Cardiac muscle cell (in vitro differentiated cells and primary cell): ENCODE measurements around the gene TMEM266. TPM values are rescaled to one million over a fixed set of nuclear protein-coding genes. Genes with fewer than 3 reads are reported as not detected.

Experiments used
- DNase-seq, 2 donors: peaks; one replicate each; pipeline versions ENCODE4 v3.0.0 to v3.0.0-alpha.2; 2010 to 2017; ENCODE audit warnings: low read depth in 1 of 2, low spot score in 1 of 2
- H3K27ac ChIP-seq: fragments of 200-600 bp; sonication (generic); 2 replicates; pipeline ENCODE4 v1.5.1; 2016
- H3K27me3 ChIP-seq: fragments of 200-600 bp; sonication (generic); 2 replicates; pipeline ENCODE4 v1.6.0; 2016; ENCODE audit warnings: control low read depth
- H3K36me3 ChIP-seq: fragments of 200-600 bp; sonication (generic); 2 replicates; pipeline ENCODE4 v1.5.1; 2016; ENCODE audit warnings: control low read depth
- H3K4me1 ChIP-seq: fragments of 200-600 bp; sonication (generic); 2 replicates; pipeline ENCODE4 v1.8.1; 2017; ENCODE audit warnings: low read depth, mild to moderate bottlenecking, mixed run types
- H3K4me3 ChIP-seq: fragments of 200-600 bp; sonication (generic); 2 replicates; pipeline ENCODE4 v1.5.1; 2016; ENCODE audit warnings: mild to moderate bottlenecking
- H3K9me3 ChIP-seq: fragments of 200-600 bp; sonication (generic); 2 replicates; pipeline ENCODE4 v1.5.1; 2017; ENCODE audit warnings: low read depth, mild to moderate bottlenecking, control low read depth
- CTCF ChIP-seq: IDR thresholded peaks from 2 replicates; pipeline ENCODE4 v1.5.1; 2012; ENCODE audit warnings: low read depth, mild to moderate bottlenecking, low read length
- polyA plus RNA-seq: library from polyadenylated mRNA; unstranded; fragments of >200 nt; fragmentation: Nextera tagmentation; extraction: Ambion mirVana; gene quantifications from 2 replicates; pipeline ENCODE4 v1.2.1, GENCODE V29; 2016
- total RNA-seq: library from RNA; depleted of rRNA; stranded (reverse); fragments of >200 nt; gene quantifications from 2 replicates; pipeline ENCODE4 v1.2.3, GENCODE V29; 2016

The TMEM266 gene
- total and polyA plus RNA-seq, 2 experiments from 2014 or later = 0.12 to 1.5 TPM

- Histone ChIP-seq H3K4me1 (no peaks in the 10 kb centered on the region), H3K27me3 (peaks cover 15% of the 10 kb centered on the region), H3K27ac (no peak overlapping the region), H3K36me3 (no peaks in the 10 kb centered on the region), H3K9me3 (no peaks in the 10 kb centered on the region), H3K4me3 (no peak overlapping the region)
- TF ChIP-seq CTCF = no peak
- no peak for DNase-seq
These were observed 68.1 kb downstream of the TMEM266 start for GRCh38 chr15:76127880-76128279.

- TF ChIP-seq CTCF = no peak
- Histone ChIP-seq H3K27ac (no peak overlapping the region), H3K36me3 (no peaks in the 10 kb centered on the region), H3K4me1 (no peaks in the 10 kb centered on the region), H3K9me3 (no peaks in the 10 kb centered on the region), H3K27me3 (peaks cover 21% of the 10 kb centered on the region), H3K4me3 (no peak overlapping the region)
- DNase-seq = no peak
These were observed 74.8 kb downstream of the TMEM266 start for GRCh38 chr15:76134537-76134936.

GRCh38 chr15:76135516-76135915, 75.7 kb downstream of the TMEM266 start:
- H3K27me3 ChIP-seq = peaks cover 30% of the 10 kb centered on the region
- no peaks in the 10 kb centered on the region for H3K9me3 ChIP-seq
- no peak for TF ChIP-seq CTCF
- no peak for DNase-seq
- H3K36me3 ChIP-seq = no peaks in the 10 kb centered on the region
- H3K4me3 ChIP-seq = no peak overlapping the region
- H3K4me1 ChIP-seq = no peaks in the 10 kb centered on the region
- no peak overlapping the region for H3K27ac ChIP-seq

- Histone ChIP-seq H3K27ac (no peak overlapping the region), H3K9me3 (no peaks in the 10 kb centered on the region), H3K36me3 (no peaks in the 10 kb centered on the region), H3K4me1 (no peaks in the 10 kb centered on the region), H3K4me3 (no peak overlapping the region), H3K27me3 (peaks cover 34% of the 10 kb centered on the region)
- no peak for DNase-seq
- TF ChIP-seq CTCF = no peak
These were observed 78.7 kb downstream of the TMEM266 start for GRCh38 chr15:76138436-76138835.

DNA sequence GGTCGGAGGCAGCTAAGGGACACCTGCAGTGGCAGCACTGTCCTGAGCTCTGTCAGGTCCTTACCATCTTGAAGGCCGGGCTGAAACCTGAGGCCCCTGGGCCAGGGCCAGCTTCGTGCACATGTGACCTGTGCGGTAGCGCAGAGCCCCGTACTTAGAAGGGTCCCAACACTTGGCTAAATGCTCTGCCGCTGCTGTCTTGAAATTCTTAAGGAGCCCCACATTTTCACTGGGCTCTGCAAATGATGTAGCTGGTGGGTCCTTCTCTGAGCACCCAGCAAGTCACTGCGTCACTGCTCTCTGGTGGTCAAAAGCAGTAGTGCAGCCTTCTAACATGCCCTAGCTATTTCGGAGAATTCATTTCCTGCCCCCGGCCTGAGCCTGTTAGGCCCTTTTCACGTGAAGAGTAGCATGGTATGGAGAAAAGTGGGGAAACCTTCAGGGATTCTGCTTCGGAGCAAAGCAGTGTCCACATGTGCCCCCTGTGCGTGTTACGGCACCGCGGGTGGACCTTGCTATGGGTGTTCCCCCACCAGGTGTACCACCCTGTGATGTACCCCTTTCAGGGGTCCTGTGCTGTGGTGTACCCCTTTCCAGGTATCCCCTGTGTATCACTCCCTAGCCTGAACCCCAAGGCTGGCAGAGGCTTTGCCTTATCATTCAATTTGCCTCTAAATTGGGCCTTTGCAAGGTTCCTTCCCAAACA, 79.7 kb downstream of the TMEM266 start:
- peak; percentile 97 for TF ChIP-seq CTCF

More for the DNA sequence above, 79.7 kb downstream of the TMEM266 start:
- peaks cover 40% of the 10 kb centered on the region for H3K27me3 ChIP-seq
- no peak overlapping the region for H3K27ac ChIP-seq
- H3K9me3 ChIP-seq = no peaks in the 10 kb centered on the region
- H3K4me3 ChIP-seq = no peak overlapping the region
- DNase-seq = peak; percentile 83 to 86
- H3K36me3 ChIP-seq = no peaks in the 10 kb centered on the region
- H3K4me1 ChIP-seq = no peaks in the 10 kb centered on the region
